GM21390 (cell line): Measurements from ENCODE around the gene PRH2.

Experiments
- ATAC-seq: cut with Tn5 transposase; IDR thresholded peaks from one replicate; pipeline ENCODE4 v1.9.1; 2021; ENCODE audit not compliant: unreplicated experiment

The PRH2 gene

GRCh38 chr12:10959804-10960203, 30.8 kb downstream of the PRH2 start:
- ATAC-seq, result no peak

- no peak for ATAC-seq
Measured at GRCh38 chr12:10960211-10960610, 31.2 kb downstream of the PRH2 start.

- no peak for ATAC-seq
Measured at GRCh38 chr12:10965476-10965875, 36.4 kb downstream of the PRH2 start.

- no peak for ATAC-seq
Measured at GRCh38 chr12:10966314-10966713, 37.3 kb downstream of the PRH2 start.

GRCh38 chr12:10967409-10967808, 38.4 kb downstream of the PRH2 start:
- no peak for ATAC-seq

GRCh38 chr12:10968765-10969456, 39.9 kb downstream of the PRH2 start:
- ATAC-seq, result no peak

- ATAC-seq, result no peak
Measured at GRCh38 chr12:10974965-10975364, 45.9 kb downstream of the PRH2 start.

- no peak for ATAC-seq
Measured at GRCh38 chr12:10982244-10982643, 53.2 kb downstream of the PRH2 start.
